ENCODE measurements around the gene ALDOC.

Gene ALDOC

GRCh38 chr17:28523186-28523585 is 53.5 kb downstream of the ALDOC start:
- no peak for DNase-seq (ENCODE audit: low read depth)
- in situ Hi-C loops (cut with HindIII; ENCODE audit: low sequenced_read_pairs): no loop called here
- H3K4me3 ChIP-seq (ENCODE audit: low read depth, low read length): no peak overlapping the region
- TF ChIP-seq CTCF (IDR thresholded peaks at IDR 0.05; ENCODE audit: low read depth, low read length, missing control alignments): no peak
